H9 (cell line): ENCODE results near the gene S100A2. TPM values are rescaled to one million over a fixed set of nuclear protein-coding genes. Genes with fewer than 3 reads are reported as not detected.

Experiments
- DNase-seq: peaks from one replicate; pipeline ENCODE4 v3.0.0-alpha.2; 2017
- H2AFZ ChIP-seq: one replicate; pipeline ENCODE4 v1.6.1; 2013; ENCODE audit warnings: mild to moderate bottlenecking, low read length, control low read depth, moderate library complexity
- H2AK5ac ChIP-seq: 2 replicates; pipeline ENCODE4 v1.6.1; 2013; ENCODE audit warnings: low read length, control low read depth, mixed read lengths; ENCODE audit not compliant: insufficient read length
- H2BK120ac ChIP-seq: one replicate; pipeline ENCODE4 v1.6.1; 2013; ENCODE audit warnings: low read depth, mild to moderate bottlenecking, low read length, control low read depth, inconsistent platforms; ENCODE audit not compliant: poor library complexity, severe bottlenecking
- H2BK12ac ChIP-seq: 2 replicates; pipeline ENCODE4 v1.6.1; 2013; ENCODE audit warnings: low read length, control low read depth, mixed read lengths, low read depth; ENCODE audit not compliant: insufficient read length
- H2BK15ac ChIP-seq: 2 replicates; pipeline ENCODE4 v1.6.1; 2013; ENCODE audit warnings: low read depth, low read length, control low read depth
- H2BK20ac ChIP-seq: one replicate; pipeline ENCODE4 v1.6.1; 2013; ENCODE audit warnings: low read depth, mild to moderate bottlenecking, low read length, control low read depth, inconsistent platforms; ENCODE audit not compliant: poor library complexity, severe bottlenecking
- H2BK5ac ChIP-seq: 2 replicates; pipeline ENCODE4 v1.6.1; 2013; ENCODE audit warnings: low read length, control low read depth, mixed read lengths; ENCODE audit not compliant: insufficient read length
- H3K14ac ChIP-seq: 2 replicates; pipeline ENCODE4 v1.6.1; 2013; ENCODE audit warnings: low read length, control low read depth; ENCODE audit not compliant: insufficient read depth
- H3K18ac ChIP-seq: 2 replicates; pipeline ENCODE4 v1.6.1; 2013; ENCODE audit warnings: low read depth, mild to moderate bottlenecking, mixed read lengths, low read length, control low read depth; ENCODE audit not compliant: insufficient read length
- H3K23ac ChIP-seq: 2 replicates; pipeline ENCODE4 v1.6.1; 2013; ENCODE audit warnings: low read length, control low read depth, mixed read lengths, low read depth; ENCODE audit not compliant: insufficient read length
- H3K23me2 ChIP-seq: 2 replicates; pipeline ENCODE4 v1.6.1; 2013; ENCODE audit warnings: low read depth, mild to moderate bottlenecking, mixed read lengths, low read length, control low read depth; ENCODE audit not compliant: insufficient read length, poor library complexity, severe bottlenecking
- H3K27ac ChIP-seq: 2 replicates; pipeline ENCODE4 v1.5.1; 2013; ENCODE audit warnings: low read length, control low read depth, mixed read lengths, low read depth; ENCODE audit not compliant: insufficient read length
- H3K27me3 ChIP-seq: 2 replicates; pipeline ENCODE4 v1.6.1; 2013; ENCODE audit warnings: low read length, control low read depth, inconsistent platforms; ENCODE audit not compliant: insufficient read depth
- H3K4ac ChIP-seq: 2 replicates; pipeline ENCODE4 v1.6.1; 2013; ENCODE audit warnings: low read depth, mild to moderate bottlenecking, control low read depth, inconsistent platforms, low read length, moderate library complexity
- H3K4me1 ChIP-seq: 2 replicates; pipeline ENCODE4 v1.6.1; 2013; ENCODE audit warnings: low read length, control low read depth, inconsistent platforms; ENCODE audit not compliant: insufficient read depth
- H3K4me2 ChIP-seq: 2 replicates; pipeline ENCODE4 v1.6.1; 2013; ENCODE audit warnings: low read length, control low read depth, mixed read lengths; ENCODE audit not compliant: insufficient read length, insufficient read depth
- H3K56ac ChIP-seq: 2 replicates; pipeline ENCODE4 v1.6.1; 2013; ENCODE audit warnings: low read depth, mild to moderate bottlenecking, mixed read lengths, low read length, control low read depth; ENCODE audit not compliant: insufficient read length
- H3K79me1 ChIP-seq: 2 replicates; pipeline ENCODE4 v1.6.1; 2013; ENCODE audit warnings: low read depth, mild to moderate bottlenecking, moderate library complexity, low read length, control low read depth, inconsistent platforms; ENCODE audit not compliant: insufficient read depth, poor library complexity, severe bottlenecking
- H3K79me2 ChIP-seq: 2 replicates; pipeline ENCODE4 v1.6.1; 2013; ENCODE audit warnings: low read length, control low read depth, inconsistent platforms; ENCODE audit not compliant: insufficient read depth
- H3K9ac ChIP-seq: 2 replicates; pipeline ENCODE4 v1.6.1; 2013; ENCODE audit warnings: low read length, control low read depth, mixed read lengths; ENCODE audit not compliant: insufficient read length; ENCODE audit errors: extremely low read depth
- H3K9me3 ChIP-seq: one replicate; pipeline ENCODE4 v1.6.1; 2013; ENCODE audit warnings: low read depth, low read length, inconsistent platforms; ENCODE audit not compliant: control insufficient read depth
- H3T11ph ChIP-seq: one replicate; pipeline ENCODE4 v1.6.1; 2013; ENCODE audit warnings: mild to moderate bottlenecking, low read length, control low read depth, inconsistent platforms
- H4K20me1 ChIP-seq: one replicate; pipeline ENCODE4 v1.6.1; 2013; ENCODE audit not compliant: control insufficient read depth, insufficient read length, insufficient read depth
- H4K5ac ChIP-seq: 2 replicates; pipeline ENCODE4 v1.6.1; 2013; ENCODE audit warnings: low read depth, mild to moderate bottlenecking, mixed read lengths, low read length, control low read depth; ENCODE audit not compliant: insufficient read length
- H4K8ac ChIP-seq: replicated peaks from 2 replicates; pipeline ENCODE4 v1.6.1; 2013; ENCODE audit warnings: low read length, control low read depth, mixed read lengths, low read depth; ENCODE audit not compliant: insufficient read length
- H4K91ac ChIP-seq: 2 replicates; pipeline ENCODE4 v1.6.1; 2013; ENCODE audit warnings: low read depth, mild to moderate bottlenecking, moderate library complexity, mixed read lengths, low read length, control low read depth; ENCODE audit not compliant: insufficient read length
- H3K27ac Mint-ChIP-seq, 3 experiments: 2 replicates in 2 of 3; 3 replicates in 1 of 3; pipeline ENCODE4 v1.8.0; 2020 to 2021; ENCODE audit warnings: mixed read lengths in 3 of 3, mild to moderate bottlenecking in 1 of 3, moderate library complexity in 1 of 3
- H3K27me3 Mint-ChIP-seq: 2 replicates; pipeline ENCODE4 v1.8.0; 2021; ENCODE audit warnings: low read depth, mild to moderate bottlenecking, moderate library complexity, mixed read lengths
- H3K36me3 Mint-ChIP-seq, 3 experiments: 2 replicates in 2 of 3; 3 replicates in 1 of 3; pipeline ENCODE4 v1.8.0; 2020 to 2021; ENCODE audit warnings: low read depth in 3 of 3, mixed read lengths in 3 of 3; ENCODE audit not compliant: insufficient read depth in 1 of 3
- H3K4me1 Mint-ChIP-seq, 2 experiments: 2 replicates each; pipeline ENCODE4 v1.8.0; 2020; ENCODE audit warnings: mixed read lengths in 2 of 2
- H3K4me3 Mint-ChIP-seq, 2 experiments: 2 replicates in 1 of 2; 3 replicates in 1 of 2; pipeline ENCODE4 v1.8.0; 2020 to 2021; ENCODE audit warnings: mild to moderate bottlenecking in 2 of 2, mixed read lengths in 2 of 2, moderate library complexity in 1 of 2
- H3K9me3 Mint-ChIP-seq, 2 experiments: 2 replicates in 1 of 2; 3 replicates in 1 of 2; pipeline ENCODE4 v1.8.0; 2020; ENCODE audit warnings: mild to moderate bottlenecking in 2 of 2, mixed read lengths in 2 of 2, moderate library complexity in 1 of 2
- CTCF ChIP-seq: fragments of 200-600 bp; sonication (generic); conservative IDR thresholded peaks from 3 replicates; pipeline ENCODE4 v1.8.0; 2021; ENCODE audit warnings: antibody characterized with exemption, mild to moderate bottlenecking
- WGBS: extraction: QIAGEN DNeasy Blood & Tissue Kit; methylation state at CpG from one replicate; pipeline ENCODE4 v1.1.7; 2013; ENCODE audit warnings: missing lambda C conversion rate, low lambda C conversion rate, mixed read lengths; ENCODE audit not compliant: insufficient read length; ENCODE audit errors: extremely low coverage; 5-methylcytosine and 5-hydroxymethylcytosine counted together
- total RNA-seq: library from RNA; stranded (reverse); gene quantifications from 2 replicates; pipeline ENCODE4 v1.2.1, GENCODE V29; 2021

S100A2 gene
- total RNA-seq, 1 experiment from 2014 or later = 0.57 TPM

- Histone ChIP-seq H3T11ph (no peak overlapping the region), H3K79me1 (no peaks in the 10 kb centered on the region), H3K23me2 (no peaks in the 10 kb centered on the region), H4K20me1 (no peaks in the 10 kb centered on the region), H3K27me3 (no peaks in the 10 kb centered on the region), H2BK120ac (no peak overlapping the region), H2BK12ac (no peak overlapping the region), H3K56ac (no peak overlapping the region), H3K4me1 (peaks cover 6% of the 10 kb centered on the region; the same call in 1 of the 2 replicates), H2BK5ac (no peak overlapping the region), H3K9me3 (no peaks in the 10 kb centered on the region), H2BK15ac (no peak overlapping the region), H3K18ac (no peak overlapping the region), H3K23ac (no peak overlapping the region), H2AK5ac (no peak overlapping the region), H2AFZ (no peak overlapping the region), H4K5ac (no peak overlapping the region), H3K27ac (no peak overlapping the region), H3K9ac (no peak overlapping the region), H3K4ac (no peak overlapping the region), H4K8ac (no peak overlapping the region), H4K91ac (no peak overlapping the region), H3K79me2 (no peaks in the 10 kb centered on the region), H3K4me2 (no peak overlapping the region), H3K14ac (no peak overlapping the region), H2BK20ac (no peak overlapping the region)
- no peak for DNase-seq
- peaks cover 0 to 5% (median 5%) of the 10 kb centered on the region in 3 experiments; a peak in 3 of 7 replicates for H3K36me3 Mint-ChIP-seq
- no peaks in the 10 kb centered on the region for H3K9me3 Mint-ChIP-seq
- WGBS = no CpG with 5 or more reads among the region's 2 CpGs
- no peak for TF ChIP-seq CTCF
- H3K27ac Mint-ChIP-seq = no peak overlapping the region
- H3K4me3 Mint-ChIP-seq = no peak overlapping the region
- H3K4me1 Mint-ChIP-seq = peaks cover 27 to 54% of the 10 kb centered on the region in 2 experiments
- H3K27me3 Mint-ChIP-seq = no peaks in the 10 kb centered on the region; the same call in 1 of the 2 replicates
Observed at GRCh38 chr1:153614189-153614900, 48.7 kb upstream of the S100A2 start.
